ENCODE results near the gene MNT. TPM values are rescaled to one million over a fixed set of nuclear protein-coding genes. Genes with fewer than 3 reads are reported as not detected.

Gene MNT
- total RNA-seq, 1 donor from 2014 or later: 9.9 TPM

- TF ChIP-seq, protein P1, sequence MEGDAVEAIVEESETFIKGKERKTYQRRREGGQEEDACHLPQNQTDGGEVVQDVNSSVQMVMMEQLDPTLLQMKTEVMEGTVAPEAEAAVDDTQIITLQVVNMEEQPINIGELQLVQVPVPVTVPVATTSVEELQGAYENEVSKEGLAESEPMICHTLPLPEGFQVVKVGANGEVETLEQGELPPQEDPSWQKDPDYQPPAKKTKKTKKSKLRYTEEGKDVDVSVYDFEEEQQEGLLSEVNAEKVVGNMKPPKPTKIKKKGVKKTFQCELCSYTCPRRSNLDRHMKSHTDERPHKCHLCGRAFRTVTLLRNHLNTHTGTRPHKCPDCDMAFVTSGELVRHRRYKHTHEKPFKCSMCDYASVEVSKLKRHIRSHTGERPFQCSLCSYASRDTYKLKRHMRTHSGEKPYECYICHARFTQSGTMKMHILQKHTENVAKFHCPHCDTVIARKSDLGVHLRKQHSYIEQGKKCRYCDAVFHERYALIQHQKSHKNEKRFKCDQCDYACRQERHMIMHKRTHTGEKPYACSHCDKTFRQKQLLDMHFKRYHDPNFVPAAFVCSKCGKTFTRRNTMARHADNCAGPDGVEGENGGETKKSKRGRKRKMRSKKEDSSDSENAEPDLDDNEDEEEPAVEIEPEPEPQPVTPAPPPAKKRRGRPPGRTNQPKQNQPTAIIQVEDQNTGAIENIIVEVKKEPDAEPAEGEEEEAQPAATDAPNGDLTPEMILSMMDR (IDR thresholded peaks at IDR 0.05; ENCODE audit: borderline replicate concordance): peak; percentile 40
- H3K4me1 ChIP-seq: peaks cover 38% of the 10 kb centered on the region
- no peaks in the 10 kb centered on the region for H3K9me3 ChIP-seq (replicated peaks)
- H3K36me3 ChIP-seq: peaks cover 39% of the 10 kb centered on the region
- intact Hi-C loops (cut with micrococcal nuclease): no loop called here
- peak within 1 kb of the TSS; percentile 90 for H3K27ac ChIP-seq (replicated peaks)
- H3K4me3 ChIP-seq: peak within 1 kb of the TSS; percentile 77
- H3K27me3 ChIP-seq (ENCODE audit: low read depth): no peaks in the 10 kb centered on the region
- DNase-seq: peak; percentile 92
These were observed 64.5 kb downstream of the MNT start, which contains the start of gene TSR1 for GRCh38 chr17:2336215-2336851. Gene TSR1, minus strand, starts transcription at chr17:2336457. Its CDS starts 30 bp downstream, at chr17:2336427.

- TF ChIP-seq, protein P1 (IDR thresholded peaks at IDR 0.05; ENCODE audit: borderline replicate concordance): no peak
- peak overlapping the region; percentile 77 for H3K4me3 ChIP-seq
- H3K27ac ChIP-seq (replicated peaks): peak overlapping the region; percentile 90
- intact Hi-C loops (cut with micrococcal nuclease): no loop called here
- H3K9me3 ChIP-seq (replicated peaks): no peaks in the 10 kb centered on the region
- H3K4me1 ChIP-seq: peaks cover 38% of the 10 kb centered on the region
- peaks cover 45% of the 10 kb centered on the region for H3K36me3 ChIP-seq
- no peak for DNase-seq
- H3K27me3 ChIP-seq (ENCODE audit: low read depth): no peaks in the 10 kb centered on the region
These were observed 65.1 kb downstream of the MNT start for GRCh38 chr17:2335726-2336214.

Other genes starting within 250 kb of the MNT start
- gene SMG6, start 97.3 kb downstream of the MNT start, total RNA-seq: 22.1 TPM
- 8.2 TPM for gene SRR, start 97.1 kb downstream of the MNT start, total RNA-seq
- gene TSR1, start 64.6 kb downstream of the MNT start, total RNA-seq: 19.0 TPM
- 24.5 TPM for gene SGSM2, start 63.6 kb downstream of the MNT start, total RNA-seq
- 20.8 TPM for gene METTL16, start 110.8 kb upstream of the MNT start, total RNA-seq
- gene PAFAH1B1, start 192.6 kb upstream of the MNT start, total RNA-seq: 115 TPM

Measured in left ventricle myocardium inferior (tissue), 1 donor.